SU-DHL-6 (cell line): ENCODE results near the gene UNC5C.

Experiments
- EZH2phosphoT487 ChIP-seq: fragments of 200-600 bp; sonication (generic), shearing (Covaris generic); conservative IDR thresholded peaks from 2 replicates; pipeline ENCODE4 v1.6.1; 2018; ENCODE audit warnings: mild to moderate bottlenecking, antibody characterized with exemption, low read length, moderate library complexity, mixed read lengths
- TF ChIP-seq, protein P1 (sequence below): fragments of 200-600 bp; sonication (generic); IDR thresholded peaks from one replicate; pipeline ENCODE4 v1.5.1; 2017; ENCODE audit warnings: antibody characterized with exemption, mild to moderate bottlenecking, low read length, moderate library complexity; ENCODE audit not compliant: insufficient read depth, poor library complexity, severe bottlenecking

DNA sequence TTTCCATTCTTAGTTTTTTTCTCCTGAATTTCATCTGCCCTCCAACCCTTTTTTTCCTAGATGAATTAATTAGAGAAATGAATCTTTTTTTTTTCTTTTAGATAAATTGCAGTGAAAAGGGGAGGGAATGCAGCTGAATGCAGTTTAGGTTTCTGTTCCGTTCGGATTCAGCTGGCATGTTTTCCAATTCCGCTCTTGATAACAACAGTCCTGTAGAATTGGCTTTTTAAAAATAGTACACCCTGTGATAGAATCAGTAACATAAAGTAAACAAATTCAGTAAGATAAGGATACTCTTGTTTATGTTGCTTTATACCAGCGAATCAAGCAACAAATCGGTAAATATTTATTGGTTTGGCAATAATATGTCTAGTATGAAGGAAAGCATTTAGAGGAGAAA lies 103.5 kb downstream of the UNC5C start:
- TF ChIP-seq, protein P1, sequence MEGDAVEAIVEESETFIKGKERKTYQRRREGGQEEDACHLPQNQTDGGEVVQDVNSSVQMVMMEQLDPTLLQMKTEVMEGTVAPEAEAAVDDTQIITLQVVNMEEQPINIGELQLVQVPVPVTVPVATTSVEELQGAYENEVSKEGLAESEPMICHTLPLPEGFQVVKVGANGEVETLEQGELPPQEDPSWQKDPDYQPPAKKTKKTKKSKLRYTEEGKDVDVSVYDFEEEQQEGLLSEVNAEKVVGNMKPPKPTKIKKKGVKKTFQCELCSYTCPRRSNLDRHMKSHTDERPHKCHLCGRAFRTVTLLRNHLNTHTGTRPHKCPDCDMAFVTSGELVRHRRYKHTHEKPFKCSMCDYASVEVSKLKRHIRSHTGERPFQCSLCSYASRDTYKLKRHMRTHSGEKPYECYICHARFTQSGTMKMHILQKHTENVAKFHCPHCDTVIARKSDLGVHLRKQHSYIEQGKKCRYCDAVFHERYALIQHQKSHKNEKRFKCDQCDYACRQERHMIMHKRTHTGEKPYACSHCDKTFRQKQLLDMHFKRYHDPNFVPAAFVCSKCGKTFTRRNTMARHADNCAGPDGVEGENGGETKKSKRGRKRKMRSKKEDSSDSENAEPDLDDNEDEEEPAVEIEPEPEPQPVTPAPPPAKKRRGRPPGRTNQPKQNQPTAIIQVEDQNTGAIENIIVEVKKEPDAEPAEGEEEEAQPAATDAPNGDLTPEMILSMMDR: no peak
- no peak for TF ChIP-seq EZH2phosphoT487
